Esophagus squamous epithelium (tissue), 4 donors: ENCODE measurements around the gene MBD6.

Experiments
- POLR2A ChIP-seq, 4 donors: fragments of 450-650 bp; IDR thresholded peaks; one replicate each; pipeline ENCODE4 v1.6.1; 2017; ENCODE audit warnings: antibody characterized with exemption in 4 of 4, mild to moderate bottlenecking in 4 of 4, moderate library complexity in 3 of 4
- TF ChIP-seq, protein P1 (sequence below), 6 experiments: fragments of 450-650 bp in 4 of 6; fragments of 200-600 bp in 2 of 6; sonication (generic) in 2 of 6; IDR thresholded peaks; one replicate each; pipeline ENCODE4 v1.5.1; 2016 to 2019; ENCODE audit warnings: antibody characterized with exemption in 6 of 6, mild to moderate bottlenecking in 4 of 6, moderate library complexity in 4 of 6

DNA sequence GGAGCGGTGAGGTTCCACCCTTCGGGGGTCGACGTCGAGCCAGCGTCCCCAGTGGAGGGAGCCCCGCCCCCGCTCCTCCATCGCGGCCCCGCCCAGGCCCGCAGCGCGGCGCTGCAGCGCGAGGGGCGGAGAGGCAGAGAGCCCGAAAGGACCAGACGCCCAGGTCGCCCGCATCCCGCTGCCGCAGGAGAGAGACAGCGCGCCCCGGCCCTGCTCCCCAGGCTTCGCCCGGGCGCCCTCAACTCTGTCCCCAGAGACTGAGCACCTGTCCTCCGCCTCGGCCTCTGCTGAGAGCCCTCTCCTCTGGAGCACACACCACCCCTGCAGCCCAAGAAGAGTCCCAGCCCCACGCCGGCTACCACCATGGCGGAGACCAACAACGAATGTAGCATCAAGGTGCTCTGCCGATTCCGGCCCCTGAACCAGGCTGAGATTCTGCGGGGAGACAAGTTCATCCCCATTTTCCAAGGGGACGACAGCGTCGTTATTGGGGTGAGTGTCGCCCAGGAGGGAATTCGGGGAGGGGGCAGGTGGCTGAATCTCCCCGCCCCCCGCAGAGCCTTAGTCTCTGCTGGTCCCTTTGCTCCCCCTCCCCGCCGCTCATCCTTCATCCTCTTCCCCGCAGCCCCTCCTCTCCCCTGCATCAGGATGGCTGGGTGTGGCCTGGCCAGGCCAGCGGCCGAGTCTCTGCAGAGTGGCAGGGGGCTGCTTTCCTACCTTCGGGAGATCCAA is 27.5 kb downstream of the MBD6 start, which contains the start of gene KIF5A:
- TF ChIP-seq, protein P1, sequence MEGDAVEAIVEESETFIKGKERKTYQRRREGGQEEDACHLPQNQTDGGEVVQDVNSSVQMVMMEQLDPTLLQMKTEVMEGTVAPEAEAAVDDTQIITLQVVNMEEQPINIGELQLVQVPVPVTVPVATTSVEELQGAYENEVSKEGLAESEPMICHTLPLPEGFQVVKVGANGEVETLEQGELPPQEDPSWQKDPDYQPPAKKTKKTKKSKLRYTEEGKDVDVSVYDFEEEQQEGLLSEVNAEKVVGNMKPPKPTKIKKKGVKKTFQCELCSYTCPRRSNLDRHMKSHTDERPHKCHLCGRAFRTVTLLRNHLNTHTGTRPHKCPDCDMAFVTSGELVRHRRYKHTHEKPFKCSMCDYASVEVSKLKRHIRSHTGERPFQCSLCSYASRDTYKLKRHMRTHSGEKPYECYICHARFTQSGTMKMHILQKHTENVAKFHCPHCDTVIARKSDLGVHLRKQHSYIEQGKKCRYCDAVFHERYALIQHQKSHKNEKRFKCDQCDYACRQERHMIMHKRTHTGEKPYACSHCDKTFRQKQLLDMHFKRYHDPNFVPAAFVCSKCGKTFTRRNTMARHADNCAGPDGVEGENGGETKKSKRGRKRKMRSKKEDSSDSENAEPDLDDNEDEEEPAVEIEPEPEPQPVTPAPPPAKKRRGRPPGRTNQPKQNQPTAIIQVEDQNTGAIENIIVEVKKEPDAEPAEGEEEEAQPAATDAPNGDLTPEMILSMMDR (IDR thresholded peaks at IDR 0.05), result no peak
- TF ChIP-seq POLR2A (IDR thresholded peaks at IDR 0.05), result no peak
